T-helper 2 cell treated with Interferon-gamma antibody and Interleukin-4, amounts not matched to agents 100 ng/mL and 5 ng/mL, for 36 hours (primary cell): Measurements from ENCODE around the gene LGALS9C. TPM values are rescaled to one million over a fixed set of nuclear protein-coding genes. Genes with fewer than 3 reads are reported as not detected.
"Not testable (repeated sequence)": the region's sequence is repeated elsewhere in the genome, so short reads cannot be mapped to it uniquely, and the experiment has no call there.

Source experiments
- intact Hi-C: fragments of 100-400 bp; cut with micrococcal nuclease; formaldehyde crosslinking; loops from one replicate; pipeline ENCODE4 v1.15.1; 2023
- total RNA-seq: library from RNA; stranded (reverse); gene quantifications from 2 replicates; pipeline ENCODE4 v1.2.3, GENCODE V29; 2022

LGALS9C gene
- total RNA-seq, 1 donor from 2014 or later, result 6.3 TPM

GRCh38 chr17:18528899-18529500, 52.4 kb downstream of the LGALS9C start:
- intact Hi-C loops, result not testable (repeated sequence)

- intact Hi-C loops, result not testable (repeated sequence)
These were observed 53.8 kb downstream of the LGALS9C start for GRCh38 chr17:18530405-18530804.

- intact Hi-C loops, result not testable (repeated sequence)
These were observed 65.6 kb downstream of the LGALS9C start for GRCh38 chr17:18542234-18542633.

- intact Hi-C loops, result not testable (repeated sequence)
These were observed 66.3 kb downstream of the LGALS9C start for GRCh38 chr17:18542907-18543306.

Other genes starting within 250 kb of the LGALS9C start
- 272 and 274 TPM in 2 replicates for gene FLII, start 218.1 kb upstream of the LGALS9C start, total RNA-seq
- gene MIEF2, start 216.1 kb upstream of the LGALS9C start, total RNA-seq, result 5.5 and 6.2 TPM in 2 replicates
- 69.4 and 80.6 TPM in 2 replicates for gene TOP3A, start 161.8 kb upstream of the LGALS9C start, total RNA-seq
- 25.5 and 25.6 TPM in 2 replicates for gene SMCR8, start 161.5 kb upstream of the LGALS9C start, total RNA-seq
- gene SHMT1, start 113.2 kb upstream of the LGALS9C start, total RNA-seq, result 65.4 and 67.0 TPM in 2 replicates
- gene EVPLL, start 99.0 kb upstream of the LGALS9C start, total RNA-seq, result not detected in 2 replicates
- not detected in 2 replicates for gene TBC1D28, start 167.6 kb downstream of the LGALS9C start, total RNA-seq
- 4.0 and 4.5 TPM in 2 replicates for gene FOXO3B, start 205.5 kb downstream of the LGALS9C start, total RNA-seq